Liver (tissue), 3 donors: ENCODE data around the gene PXDN.

Source experiments
- CTCF ChIP-seq: fragments of 150-350 bp; IDR thresholded peaks from 2 replicates; pipeline ENCODE4 v1.5.1; 2017; ENCODE audit warnings: improper control_type of control experiment, low read depth, low read length; ENCODE audit not compliant: missing input control
- FOXA1 ChIP-seq: IDR thresholded peaks from 2 replicates; pipeline ENCODE4 v1.6.1; 2016; ENCODE audit warnings: antibody characterized with exemption
- JUND ChIP-seq, 2 donors: IDR thresholded peaks; 2 replicates each; pipeline ENCODE4 v1.6.1; 2016; ENCODE audit warnings: antibody characterized with exemption in 2 of 2
- NR2F2 ChIP-seq: IDR thresholded peaks from 2 replicates; pipeline ENCODE4 v1.6.1; 2016; ENCODE audit warnings: antibody characterized with exemption
- RAD21 ChIP-seq, 2 donors: IDR thresholded peaks; 2 replicates each; pipeline ENCODE4 v1.6.1; 2016; ENCODE audit warnings: antibody characterized with exemption in 2 of 2, mild to moderate bottlenecking in 2 of 2
- REST ChIP-seq: IDR thresholded peaks from 2 replicates; pipeline ENCODE4 v1.6.1; 2016; ENCODE audit warnings: antibody characterized with exemption, mild to moderate bottlenecking
- SP1 ChIP-seq: IDR thresholded peaks from 2 replicates; pipeline ENCODE4 v1.6.1; 2018; ENCODE audit warnings: antibody characterized with exemption, mild to moderate bottlenecking
- YY1 ChIP-seq: IDR thresholded peaks from 2 replicates; pipeline ENCODE4 v1.6.1; 2016; ENCODE audit warnings: antibody characterized with exemption, mild to moderate bottlenecking
- ZBTB33 ChIP-seq: IDR thresholded peaks from 2 replicates; pipeline ENCODE4 v1.6.1; 2016; ENCODE audit warnings: antibody characterized with exemption
- donor health status: healthy.
- donor health status: healthy.

- TF ChIP-seq SP1 (no peak), RAD21 (IDR thresholded peaks at IDR 0.05) (peak in 1 of 2 donors; percentile 20), ZBTB33 (no peak), JUND (IDR thresholded peaks at IDR 0.05) (no peak), CTCF (no peak), FOXA1 (no peak), YY1 (no peak), NR2F2 (no peak), REST (no peak)
Observed at GRCh38 chr2:1708476-1709334, 35.6 kb downstream of the PXDN start.
